Right lobe of liver (tissue), 4 donors: ENCODE data around the gene WDR18.

Experiments
- CTCF ChIP-seq, 4 donors: fragments of 200-600 bp in 3 of 4; fragments of 450-650 bp in 1 of 4; IDR thresholded peaks; one replicate each; pipeline versions ENCODE4 v1.5.1 to v1.8.0; 2016 to 2022; ENCODE audit warnings: antibody characterized with exemption in 4 of 4, mild to moderate bottlenecking in 2 of 4
- POLR2A ChIP-seq: fragments of 450-650 bp; IDR thresholded peaks from one replicate; pipeline ENCODE4 v1.6.1; 2017; ENCODE audit warnings: antibody characterized with exemption, mild to moderate bottlenecking
- donor health status: DM: no; HTN: no; CAD: no.
- donor health status: DM: no; HTN: no; CAD: no.
- donor health status: DM: no; HTN: yes; CAD: no.

- no peak for TF ChIP-seq CTCF (IDR thresholded peaks at IDR 0.05)
- no peak for TF ChIP-seq POLR2A
Observed at GRCh38 chr19:974564-975257, 9.4 kb upstream of the WDR18 start.
